ENCODE data around the gene KLHL33.

KLHL33 gene

DNA sequence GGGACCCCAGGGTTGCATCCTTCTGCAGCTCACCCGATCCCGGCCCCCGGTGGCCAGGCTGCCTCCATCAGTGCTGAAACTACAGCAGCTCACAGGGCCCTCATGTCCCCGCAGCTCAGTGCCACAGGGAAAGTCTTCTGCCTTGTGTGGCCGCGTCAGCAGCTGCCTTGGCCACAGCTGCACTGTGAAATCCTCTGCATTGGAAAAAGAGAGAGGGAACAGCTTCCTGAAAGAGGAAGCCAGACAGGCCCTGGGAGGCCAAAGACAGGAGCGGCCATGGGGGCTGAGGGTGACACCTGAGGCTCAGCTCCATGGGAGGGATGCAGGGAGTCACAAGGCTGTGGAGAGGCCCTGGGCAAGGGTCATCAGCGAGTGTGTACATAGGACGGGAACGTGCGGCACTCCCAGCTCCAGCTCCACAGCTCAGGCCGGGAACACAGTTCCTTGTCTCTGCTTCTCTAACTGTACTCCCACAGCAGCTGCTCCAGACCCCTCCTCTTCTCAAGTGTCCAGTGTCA, 59.8 kb downstream of the KLHL33 start:
- DNase-seq (ENCODE audit: low read depth in 2 of 2) = no peak
